Islet precursor cell (in vitro differentiated cells): Measurements from ENCODE around the gene GINS2.
A peak's percentile ranks its signal among the peaks of the same experiment; 100 is the strongest.

ENCODE experiments used
- DNase-seq: peaks from one replicate; pipeline ENCODE4 v3.0.0-alpha.2; 2018

GINS2 gene

GRCh38 chr16:85688586-85689284 lies at the start of gene GINS2:
Gene GINS2 (minus strand): TSS chr16:85688954. CDS start chr16:85688898, 56 bp downstream.
- DNase-seq: peak; percentile 97

GRCh38 chr16:85736921-85737320 lies 48.2 kb upstream of the GINS2 start:
- no peak for DNase-seq

DNA sequence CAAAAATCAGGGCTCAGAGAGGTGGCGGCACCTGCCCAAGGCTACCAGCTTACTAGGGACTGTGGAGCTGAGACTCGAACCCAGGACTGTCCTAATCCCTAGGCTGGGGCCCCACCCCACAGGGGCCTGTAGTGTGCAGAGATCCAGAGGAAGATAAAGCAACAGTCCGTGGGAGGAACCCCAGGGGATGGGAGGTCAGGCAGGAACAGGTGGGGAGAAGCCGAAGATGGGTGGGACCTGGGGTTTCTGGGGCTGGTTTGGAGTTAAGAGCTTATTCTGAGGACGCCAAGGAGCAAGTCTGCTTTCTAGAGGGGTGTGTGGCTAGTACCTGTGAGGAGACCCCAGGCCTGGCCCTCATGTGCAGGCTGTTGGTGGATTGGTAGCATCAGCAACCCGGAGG lies 47.2 kb upstream of the GINS2 start:
- no peak for DNase-seq

GRCh38 chr16:85735225-85735635 lies 46.5 kb upstream of the GINS2 start:
- DNase-seq: no peak

- no peak for DNase-seq
These were observed 45.7 kb upstream of the GINS2 start for GRCh38 chr16:85734311-85735017.

- peak; percentile 81 for DNase-seq
These were observed 45.1 kb upstream of the GINS2 start for GRCh38 chr16:85733839-85734170.

DNA sequence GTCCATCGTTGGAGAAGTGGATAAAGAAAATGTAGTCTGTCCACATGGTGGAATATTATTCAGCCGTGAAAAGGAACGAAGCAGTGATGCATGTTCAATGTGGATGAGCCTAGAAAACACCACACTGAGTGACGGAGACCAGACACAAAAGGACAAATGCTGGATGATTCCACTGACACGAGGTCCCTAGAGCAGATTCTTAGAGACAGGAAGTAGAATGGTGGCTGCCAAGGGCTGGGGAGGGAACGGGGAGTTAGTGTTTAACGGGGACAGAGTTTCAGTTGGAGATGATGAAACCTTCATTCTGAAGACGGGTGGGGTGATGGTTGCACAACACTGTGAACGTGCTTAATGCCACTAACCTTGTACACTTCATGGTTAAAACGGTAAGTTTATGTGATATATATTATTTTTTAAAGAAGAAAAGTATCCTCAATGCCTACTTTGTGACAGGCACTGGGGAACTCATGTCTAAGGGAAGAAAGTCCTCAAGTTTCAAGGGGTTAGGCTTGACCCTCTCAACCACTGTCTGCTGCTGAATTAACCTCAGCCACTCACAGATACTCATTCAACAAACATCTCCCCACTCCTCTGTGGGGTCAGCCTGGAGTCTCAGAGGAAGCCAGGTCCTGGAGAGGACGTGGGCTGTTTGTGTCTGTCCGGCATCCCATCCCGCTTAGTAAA lies 44.5 kb upstream of the GINS2 start:
- no peak for DNase-seq

DNA sequence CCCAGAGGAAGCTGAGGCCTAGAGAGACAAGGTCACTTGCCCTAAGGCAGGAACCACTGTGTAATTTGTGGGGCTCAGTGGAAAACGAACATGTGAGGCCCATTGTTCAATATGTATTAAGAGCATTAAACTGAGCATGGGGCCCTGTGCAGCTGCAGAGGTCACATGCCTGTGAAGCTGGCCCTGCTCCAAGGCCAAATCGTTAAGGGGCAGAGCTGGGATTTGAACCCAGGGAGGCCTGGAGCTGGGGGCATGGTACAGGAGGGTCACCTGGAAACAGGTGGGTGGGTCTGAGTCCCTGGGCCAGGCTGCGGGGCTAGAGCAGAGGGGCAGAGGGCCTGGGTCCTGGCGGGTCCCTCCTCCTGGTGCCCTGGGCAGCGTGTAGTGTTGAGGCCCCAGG lies 42.4 kb upstream of the GINS2 start:
- no peak for DNase-seq

DNA sequence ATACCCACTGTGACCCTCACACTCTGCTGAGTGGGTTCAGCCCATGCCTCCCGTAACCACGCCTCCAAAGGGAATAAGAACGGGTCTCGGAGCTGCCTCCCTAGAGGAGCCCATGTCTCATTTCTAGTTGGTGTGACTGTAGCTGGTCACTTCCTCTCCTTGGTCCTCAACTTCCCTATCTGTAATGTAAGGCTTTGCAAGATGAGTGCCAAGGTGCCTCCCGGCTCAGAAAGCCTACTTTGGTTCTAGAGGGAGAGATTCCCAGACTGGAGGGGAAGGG lies 41.4 kb upstream of the GINS2 start:
- DNase-seq: no peak

- DNase-seq: no peak
These were observed 40.9 kb upstream of the GINS2 start for GRCh38 chr16:85729452-85730185.

DNA sequence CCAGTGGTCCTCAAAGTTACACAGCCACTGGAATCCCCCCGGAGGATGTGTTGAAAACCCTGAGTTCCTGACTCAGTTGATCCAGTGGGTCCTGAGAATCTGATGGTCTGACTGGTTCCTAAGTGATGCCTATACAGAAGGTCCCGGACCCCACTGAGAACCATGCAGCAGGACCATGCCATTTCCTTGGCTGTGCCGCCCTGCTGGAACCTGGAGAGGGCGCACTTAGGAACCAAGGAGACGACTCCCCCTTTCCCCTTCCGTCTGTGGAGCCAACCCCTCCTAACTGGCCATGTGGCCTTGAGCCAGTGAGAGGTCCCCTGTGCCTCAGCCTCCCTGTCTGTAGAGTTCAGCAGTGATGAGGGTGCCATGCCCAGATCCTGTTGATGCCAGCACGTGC lies 40.1 kb upstream of the GINS2 start:
- DNase-seq: no peak

DNA sequence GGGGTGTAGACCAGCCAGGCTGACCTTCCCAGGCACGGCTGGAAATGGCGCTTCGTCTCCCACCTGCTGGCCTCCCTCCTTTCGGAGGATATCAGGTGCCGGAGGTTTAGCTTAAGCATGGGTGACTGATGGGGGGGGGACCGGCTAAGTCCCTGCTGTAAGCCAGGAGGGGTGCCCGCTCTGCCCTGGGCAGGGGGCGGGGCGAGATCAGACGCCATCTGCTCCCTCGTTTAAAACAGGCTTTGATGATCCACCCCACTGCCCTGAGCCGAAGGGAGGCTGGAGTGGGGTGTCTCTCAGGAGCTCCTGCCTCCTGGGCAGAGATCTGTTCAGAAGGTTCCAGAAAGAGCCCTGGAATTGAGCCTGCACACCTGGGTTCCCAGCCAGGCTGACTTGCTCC lies 36.2 kb upstream of the GINS2 start:
- DNase-seq: no peak

DNA sequence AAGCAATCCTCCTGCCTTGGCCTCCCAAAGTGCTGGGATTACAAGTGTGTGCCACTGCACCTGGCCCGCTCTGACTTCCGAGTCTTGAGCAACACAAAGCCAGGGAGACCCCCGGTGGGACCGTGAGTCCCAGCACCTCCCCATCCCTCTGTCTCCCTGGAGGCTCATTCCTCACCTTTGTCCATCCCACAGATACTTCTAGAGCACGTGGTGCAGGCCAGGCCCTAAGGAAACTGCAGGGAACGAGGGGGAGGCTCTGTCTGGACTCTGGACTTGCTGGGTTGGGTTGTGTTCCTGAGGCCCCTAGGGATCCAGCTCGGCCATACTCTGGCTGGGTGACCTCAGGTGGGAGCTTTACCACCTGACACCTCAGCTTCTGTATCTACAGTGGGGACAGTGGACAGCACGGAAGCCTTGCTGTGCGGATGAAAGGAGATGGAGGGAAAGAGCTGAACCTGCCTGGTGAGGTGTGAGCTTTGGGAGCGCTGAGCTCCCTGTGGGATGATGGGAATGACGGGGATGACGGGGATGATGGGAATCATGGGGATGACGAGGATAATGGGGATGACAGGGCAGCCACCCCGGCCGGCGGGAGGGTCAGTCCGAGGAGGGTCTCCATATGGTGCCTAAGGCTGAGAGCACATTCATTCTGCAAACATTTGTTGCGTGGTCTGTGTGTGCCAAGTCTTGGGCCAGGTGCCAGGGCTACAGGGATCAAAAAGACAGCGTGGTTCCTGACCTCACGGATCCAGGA lies 35.5 kb upstream of the GINS2 start:
- DNase-seq: no peak

- no peak for DNase-seq
These were observed 33.6 kb upstream of the GINS2 start for GRCh38 chr16:85722128-85722893.

DNA sequence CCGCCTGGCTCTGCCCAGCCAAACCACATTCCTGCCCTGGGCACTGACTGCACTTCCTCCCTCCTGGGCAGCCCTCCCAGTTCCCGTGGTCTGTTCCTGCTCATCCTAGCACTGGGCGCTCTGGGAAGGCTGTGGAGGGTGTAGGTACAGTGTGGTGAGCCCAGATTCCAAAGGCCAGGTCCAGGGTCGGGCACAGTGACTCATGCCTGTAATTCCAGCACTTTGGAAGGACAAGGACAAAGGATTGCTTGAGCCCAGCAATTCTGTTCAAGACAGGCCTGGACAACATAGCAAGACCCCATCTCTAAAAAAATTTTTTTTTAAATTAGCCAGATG lies 31.5 kb upstream of the GINS2 start:
- peak; percentile 57 for DNase-seq

- DNase-seq: no peak
These were observed 31.0 kb upstream of the GINS2 start for GRCh38 chr16:85719605-85720301.

- peak; percentile 59 for DNase-seq
These were observed 29.9 kb upstream of the GINS2 start for GRCh38 chr16:85718682-85719081.

- peak; percentile 49 for DNase-seq
These were observed 29.4 kb upstream of the GINS2 start for GRCh38 chr16:85718153-85718477.

- DNase-seq: peak; percentile 78
These were observed 28.8 kb upstream of the GINS2 start for GRCh38 chr16:85717393-85718152.

DNA sequence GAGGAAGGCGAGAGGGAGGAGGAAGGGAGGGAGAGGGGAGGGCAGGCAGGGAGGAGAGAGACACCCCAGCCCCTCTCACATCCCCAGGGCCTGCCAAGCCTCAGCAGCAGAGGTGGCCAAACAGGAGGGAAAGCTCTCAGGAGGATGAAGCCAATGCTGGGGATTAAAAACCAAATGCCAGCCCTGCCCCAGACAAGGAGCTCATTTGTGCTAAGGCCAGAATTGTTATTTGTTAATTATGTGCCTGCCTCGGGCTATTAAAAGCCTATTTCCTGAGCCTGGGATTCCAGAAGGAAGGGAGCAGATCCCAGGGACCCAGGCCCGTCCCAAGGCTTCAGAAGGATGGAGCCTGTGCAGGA lies 27.9 kb upstream of the GINS2 start:
- no peak for DNase-seq

GRCh38 chr16:85716022-85716679 lies 27.4 kb upstream of the GINS2 start:
- DNase-seq: no peak
